Neuronal stem cell (in vitro differentiated cells): ENCODE measurements around the gene SORBS2.
A peak's percentile ranks its signal among the peaks of the same experiment; 100 is the strongest.

ENCODE experiments used
- DNase-seq: peaks from one replicate; pipeline ENCODE4 v3.0.0-alpha.2; 2013; ENCODE audit warnings: low spot score
- H2AFZ ChIP-seq: one replicate; pipeline ENCODE4 v1.6.1; 2013; ENCODE audit warnings: mild to moderate bottlenecking, low read length, inconsistent platforms
- H2AK5ac ChIP-seq: 2 replicates; pipeline ENCODE4 v1.6.1; 2013; ENCODE audit warnings: low read depth, mild to moderate bottlenecking, inconsistent platforms, low read length, moderate library complexity, mixed read lengths
- H2BK120ac ChIP-seq: 2 replicates; pipeline ENCODE4 v1.6.1; 2013; ENCODE audit warnings: low read depth, mild to moderate bottlenecking, inconsistent platforms, low read length, moderate library complexity, mixed read lengths
- H2BK12ac ChIP-seq: one replicate; pipeline ENCODE4 v1.6.1; 2013; ENCODE audit warnings: low read length, inconsistent platforms
- H2BK15ac ChIP-seq: 2 replicates; pipeline ENCODE4 v1.6.1; 2013; ENCODE audit warnings: mild to moderate bottlenecking, low read length, inconsistent platforms, mixed read lengths
- H2BK5ac ChIP-seq: one replicate; pipeline ENCODE4 v1.6.1; 2013; ENCODE audit warnings: inconsistent platforms, mild to moderate bottlenecking, low read length, moderate library complexity
- H3K14ac ChIP-seq: one replicate; pipeline ENCODE4 v1.6.1; 2013; ENCODE audit warnings: low read length, inconsistent platforms
- H3K18ac ChIP-seq: 2 replicates; pipeline ENCODE4 v1.6.1; 2013; ENCODE audit warnings: low read length, inconsistent platforms
- H3K23ac ChIP-seq: 2 replicates; pipeline ENCODE4 v1.6.1; 2013; ENCODE audit warnings: low read depth, mild to moderate bottlenecking, mixed read lengths, low read length, inconsistent platforms; ENCODE audit not compliant: poor library complexity
- H3K27ac ChIP-seq: replicated peaks from 3 replicates; pipeline ENCODE4 v1.5.1; 2013; ENCODE audit warnings: low read length, inconsistent platforms
- H3K27me3 ChIP-seq, 3 experiments: 2 replicates each; pipeline ENCODE4 v1.6.1; 2013; ENCODE audit warnings: low read length in 3 of 3, mild to moderate bottlenecking in 2 of 3, inconsistent platforms in 1 of 3, low read depth in 1 of 3, mixed read lengths in 1 of 3, moderate library complexity in 1 of 3; ENCODE audit not compliant: control insufficient read depth in 3 of 3, insufficient read depth in 3 of 3
- H3K36me3 ChIP-seq, 2 donors: replicated peaks in 1 of 2; 2 replicates each; pipeline ENCODE4 v1.6.1; 2013; ENCODE audit warnings: low read length in 2 of 2; ENCODE audit not compliant: control insufficient read depth in 2 of 2, insufficient read depth in 2 of 2
- H3K4ac ChIP-seq: 2 replicates; pipeline ENCODE4 v1.6.1; 2013; ENCODE audit warnings: inconsistent platforms, mild to moderate bottlenecking, low read length, moderate library complexity
- H3K4me1 ChIP-seq, 2 donors: 1 replicate in 1 of 2; 2 replicates in 1 of 2; pipeline ENCODE4 v1.6.1; 2013; ENCODE audit warnings: low read length in 2 of 2, low read depth in 1 of 2; ENCODE audit not compliant: control insufficient read depth in 2 of 2, insufficient read depth in 1 of 2
- H3K4me2 ChIP-seq: one replicate; pipeline ENCODE4 v1.6.1; 2013; ENCODE audit warnings: mild to moderate bottlenecking, low read length, inconsistent platforms; ENCODE audit not compliant: insufficient read depth, poor library complexity, severe bottlenecking
- H3K4me3 ChIP-seq, 2 donors: 2 replicates each; pipeline ENCODE4 v1.5.1; 2013; ENCODE audit warnings: low read length in 2 of 2, mild to moderate bottlenecking in 2 of 2, inconsistent platforms in 1 of 2, moderate library complexity in 1 of 2
- H3K79me1 ChIP-seq: one replicate; pipeline ENCODE4 v1.6.1; 2013; ENCODE audit warnings: low read depth, mild to moderate bottlenecking, inconsistent platforms, low read length, moderate library complexity
- H3K9ac ChIP-seq: one replicate; pipeline ENCODE4 v1.6.1; 2013; ENCODE audit warnings: mild to moderate bottlenecking, low read depth, low read length, inconsistent platforms; ENCODE audit not compliant: poor library complexity
- H3K9me3 ChIP-seq, 2 donors: replicated peaks in 1 of 2; 2 replicates each; pipeline versions ENCODE3 to v1.6.1; 2013; ENCODE audit warnings: low read length in 2 of 2, mild to moderate bottlenecking in 2 of 2, inconsistent platforms in 1 of 2, low read depth in 1 of 2, mixed read lengths in 1 of 2, moderate library complexity in 1 of 2; ENCODE audit not compliant: control insufficient read depth in 2 of 2, insufficient read depth in 1 of 2
- H4K8ac ChIP-seq: one replicate; pipeline ENCODE4 v1.6.1; 2013; ENCODE audit warnings: low read depth, mild to moderate bottlenecking, inconsistent platforms, low read length, moderate library complexity
- H4K91ac ChIP-seq: one replicate; pipeline ENCODE4 v1.6.1; 2013; ENCODE audit warnings: low read length, low read depth, mild to moderate bottlenecking, inconsistent platforms; ENCODE audit not compliant: poor library complexity
- WGBS, 2 donors: extraction: QIAGEN DNeasy Blood & Tissue Kit; methylation state at CpG; one replicate each; pipeline ENCODE4 v1.1.7; 2013; ENCODE audit warnings: missing lambda C conversion rate in 2 of 2, mixed read lengths in 1 of 2; ENCODE audit not compliant: insufficient read length in 2 of 2, insufficient replicate concordance in 1 of 2; ENCODE audit errors: extremely low coverage in 2 of 2; 5-methylcytosine and 5-hydroxymethylcytosine counted together

Gene SORBS2

GRCh38 chr4:185624259-185624589, 187.8 kb downstream of the SORBS2 start:
- Histone ChIP-seq H3K27ac (no peak overlapping the region), H2AK5ac (no peak overlapping the region), H3K27me3 (no peaks in the 10 kb centered on the region), H2BK120ac (no peak overlapping the region), H4K91ac (no peak overlapping the region), H3K9ac (no peak overlapping the region), H2BK12ac (no peak overlapping the region), H3K36me3 (peaks cover 21 to 79% of the 10 kb centered on the region in 2 donors), H3K4me1 (no peaks in the 10 kb centered on the region), H2AFZ (no peak overlapping the region), H3K9me3 (peaks cover 0 to 2% of the 10 kb centered on the region in 2 donors), H3K23ac (no peak overlapping the region), H2BK5ac (no peak overlapping the region), H3K18ac (no peak overlapping the region), H3K14ac (no peak overlapping the region), H3K79me1 (no peaks in the 10 kb centered on the region), H3K4me2 (no peak overlapping the region), H2BK15ac (no peak overlapping the region), H4K8ac (no peak overlapping the region), H3K4me3 (peak overlapping the region in 1 of 2 donors; percentile 28), H3K4ac (no peak overlapping the region)
- WGBS, 2 donors: no CpG with 5 or more reads among the region's 10 CpGs
- DNase-seq: no peak

GRCh38 chr4:185623444-185624258, 188.3 kb downstream of the SORBS2 start:
- peaks cover 0 to 2% of the 10 kb centered on the region in 2 donors for H3K9me3 ChIP-seq
- no peak overlapping the region for H2BK120ac ChIP-seq
- H4K8ac ChIP-seq: no peak overlapping the region
- H3K27ac ChIP-seq: no peak overlapping the region
- peaks cover 24 to 80% of the 10 kb centered on the region in 2 donors for H3K36me3 ChIP-seq
- DNase-seq: no peak
- H2AK5ac ChIP-seq: no peak overlapping the region
- H3K79me1 ChIP-seq: no peaks in the 10 kb centered on the region
- no peak overlapping the region for H2BK12ac ChIP-seq
- H3K4me3 ChIP-seq: peak overlapping the region in 1 of 2 donors; percentile 28
- H3K4me2 ChIP-seq: no peak overlapping the region
- H2BK5ac ChIP-seq: no peak overlapping the region
- H2AFZ ChIP-seq: no peak overlapping the region
- no peak overlapping the region for H4K91ac ChIP-seq
- H3K23ac ChIP-seq: no peak overlapping the region
- no peaks in the 10 kb centered on the region for H3K27me3 ChIP-seq
- no peak overlapping the region for H2BK15ac ChIP-seq
- H3K4ac ChIP-seq: no peak overlapping the region
- H3K4me1 ChIP-seq: no peaks in the 10 kb centered on the region
- no peak overlapping the region for H3K14ac ChIP-seq
- H3K9ac ChIP-seq: no peak overlapping the region
- H3K18ac ChIP-seq: no peak overlapping the region
- no CpG with 5 or more reads among the region's 46 CpGs for WGBS, 2 donors

GRCh38 chr4:185608185-185608584, 203.8 kb downstream of the SORBS2 start:
- no peaks in the 10 kb centered on the region for H3K4me1 ChIP-seq
- H3K27me3 ChIP-seq: no peaks in the 10 kb centered on the region
- no peak overlapping the region for H3K4me2 ChIP-seq
- WGBS, 2 donors: no CpG with 5 or more reads among the region's 4 CpGs
- H3K4ac ChIP-seq: no peak overlapping the region
- H2AK5ac ChIP-seq: no peak overlapping the region
- H3K14ac ChIP-seq: no peak overlapping the region
- no peak overlapping the region for H3K4me3 ChIP-seq
- no peak overlapping the region for H3K23ac ChIP-seq
- no peak overlapping the region for H2BK5ac ChIP-seq
- H3K79me1 ChIP-seq: no peaks in the 10 kb centered on the region
- no peak overlapping the region for H2BK120ac ChIP-seq
- H3K27ac ChIP-seq: no peak overlapping the region
- H4K8ac ChIP-seq: no peak overlapping the region
- H3K9ac ChIP-seq: no peak overlapping the region
- no peak overlapping the region for H2AFZ ChIP-seq
- peaks cover 0 to 1% of the 10 kb centered on the region in 2 donors for H3K9me3 ChIP-seq
- no peak for DNase-seq
- H2BK12ac ChIP-seq: no peak overlapping the region
- no peak overlapping the region for H4K91ac ChIP-seq
- H2BK15ac ChIP-seq: no peak overlapping the region
- no peak overlapping the region for H3K18ac ChIP-seq
- peaks cover 18 to 63% of the 10 kb centered on the region in 2 donors for H3K36me3 ChIP-seq

- H3K79me1 ChIP-seq: no peaks in the 10 kb centered on the region
- H3K9ac ChIP-seq: no peak overlapping the region
- H3K4ac ChIP-seq: no peak overlapping the region
- H3K4me2 ChIP-seq: no peak overlapping the region
- no peak overlapping the region for H3K4me3 ChIP-seq
- no peak overlapping the region for H2AFZ ChIP-seq
- no peaks in the 10 kb centered on the region for H3K27me3 ChIP-seq
- DNase-seq: no peak
- H4K8ac ChIP-seq: no peak overlapping the region
- no peak overlapping the region for H2AK5ac ChIP-seq
- H4K91ac ChIP-seq: no peak overlapping the region
- H2BK12ac ChIP-seq: no peak overlapping the region
- no peak overlapping the region for H3K14ac ChIP-seq
- no peaks in the 10 kb centered on the region for H3K9me3 ChIP-seq
- H3K23ac ChIP-seq: no peak overlapping the region
- no peak overlapping the region for H2BK5ac ChIP-seq
- no peak overlapping the region for H3K18ac ChIP-seq
- peaks cover 8 to 22% of the 10 kb centered on the region in 2 donors for H3K36me3 ChIP-seq
- no peak overlapping the region for H2BK15ac ChIP-seq
- H2BK120ac ChIP-seq: no peak overlapping the region
- WGBS, 2 donors: no CpG with 5 or more reads among the region's 3 CpGs
- H3K4me1 ChIP-seq: peaks cover 0 to 6% of the 10 kb centered on the region in 2 donors
- no peak overlapping the region for H3K27ac ChIP-seq
Measured at GRCh38 chr4:185602397-185602796, 209.6 kb downstream of the SORBS2 start.
